HEK293 (cell line): ENCODE data around the gene PSMC1.

Source experiments
- CTCF ChIP-seq: fragments of 450-650 bp; formaldehyde crosslinking; IDR thresholded peaks from 2 replicates; pipeline ENCODE4 v1.5.1; 2016; ENCODE audit warnings: missing biosample characterization, missing genetic modification characterization
- HOXA7 ChIP-seq: sonication (generic); formaldehyde crosslinking; IDR thresholded peaks from 2 replicates; pipeline ENCODE4 v1.8.1; 2022; ENCODE audit warnings: missing genetic modification reagents, borderline replicate concordance
- SP2 ChIP-seq: fragments of 450-650 bp; formaldehyde crosslinking; IDR thresholded peaks from 2 replicates; pipeline ENCODE4 v1.5.1; 2016; ENCODE audit warnings: missing biosample characterization, missing genetic modification characterization
- ZNF629 ChIP-seq: fragments of 450-650 bp; formaldehyde crosslinking; IDR thresholded peaks from 2 replicates; pipeline ENCODE4 v1.5.1; 2017; ENCODE audit warnings: missing biosample characterization, missing genetic modification characterization
- ZSCAN5A ChIP-seq: fragments of 450-650 bp; formaldehyde crosslinking; IDR thresholded peaks from 2 replicates; pipeline ENCODE4 v1.5.1; 2016; ENCODE audit warnings: missing biosample characterization, missing genetic modification characterization

GRCh38 chr14:90304502-90304901 is 48.1 kb downstream of the PSMC1 start:
- TF ChIP-seq ZSCAN5A (tag by site-specific recombination), result no peak
- no peak for TF ChIP-seq HOXA7 (CRISPR knock-in tag)
- TF ChIP-seq CTCF (tag by site-specific recombination), result no peak
- no peak for TF ChIP-seq SP2
- no peak for TF ChIP-seq ZNF629 (tag by site-specific recombination)
